Astrocyte (in vitro differentiated cells and primary cell): ENCODE data around the gene NR6A1. TPM values are rescaled to one million over a fixed set of nuclear protein-coding genes. Genes with fewer than 3 reads are reported as not detected.

Experiments
- DNase-seq: peaks from one replicate; pipeline ENCODE4 v3.0.0-alpha.2; 2010; ENCODE audit warnings: low read depth
- FAIRE-seq: peaks from 2 replicates; lab custom pipeline; 2011; peaks lifted over from hg19 to GRCh38; lab: Jason Lieb, UNC
- H2AFZ ChIP-seq: 2 replicates; pipeline ENCODE4 v1.6.0; 2012; ENCODE audit warnings: low read depth, low read length, inconsistent platforms
- H3K27ac ChIP-seq: 2 replicates; pipeline ENCODE4 v1.5.1; 2011; ENCODE audit warnings: low read depth, low read length, inconsistent platforms
- H3K27me3 ChIP-seq: 2 replicates; pipeline ENCODE4 v1.6.0; 2011; ENCODE audit warnings: low read length, inconsistent platforms; ENCODE audit not compliant: insufficient read depth
- H3K36me3 ChIP-seq: 2 replicates; pipeline ENCODE4 v1.5.1; 2011; ENCODE audit warnings: low read length, inconsistent platforms; ENCODE audit not compliant: insufficient read depth
- H3K4me1 ChIP-seq: 2 replicates; pipeline ENCODE4 v1.5.1; 2011; ENCODE audit warnings: low read length, inconsistent platforms; ENCODE audit not compliant: insufficient read depth
- H3K4me2 ChIP-seq: 2 replicates; pipeline ENCODE4 v1.6.0; 2012; ENCODE audit warnings: low read length, inconsistent platforms
- H3K4me3 ChIP-seq: 2 replicates; pipeline ENCODE4 v1.5.1; 2011; ENCODE audit warnings: low read depth, mild to moderate bottlenecking, low read length, inconsistent platforms; ENCODE audit not compliant: insufficient read depth
- H3K79me2 ChIP-seq: 2 replicates; pipeline ENCODE4 v1.6.0; 2012; ENCODE audit warnings: mild to moderate bottlenecking, low read length, inconsistent platforms; ENCODE audit not compliant: insufficient read depth
- H3K9ac ChIP-seq: 2 replicates; pipeline ENCODE4 v1.6.0; 2012; ENCODE audit warnings: mild to moderate bottlenecking, low read length, inconsistent platforms
- H3K9me3 ChIP-seq: 2 replicates; pipeline ENCODE4 v1.5.1; 2012; ENCODE audit warnings: low read depth, mild to moderate bottlenecking, low read length, inconsistent platforms; ENCODE audit not compliant: insufficient read depth
- H4K20me1 ChIP-seq: 2 replicates; pipeline ENCODE4 v1.6.0; 2012; ENCODE audit warnings: low read length, inconsistent platforms; ENCODE audit not compliant: insufficient read depth
- H3K27ac Mint-ChIP-seq: one replicate; pipeline ENCODE4 v1.8.0; 2021; ENCODE audit warnings: mild to moderate bottlenecking, mixed read lengths; ENCODE audit not compliant: unreplicated experiment
- H3K27me3 Mint-ChIP-seq: one replicate; pipeline ENCODE4 v1.8.0; 2021; ENCODE audit warnings: low read depth, mixed read lengths; ENCODE audit not compliant: unreplicated experiment
- H3K36me3 Mint-ChIP-seq: one replicate; pipeline ENCODE4 v1.8.0; 2021; ENCODE audit warnings: low read depth, mixed read lengths; ENCODE audit not compliant: unreplicated experiment
- H3K4me1 Mint-ChIP-seq: one replicate; pipeline ENCODE4 v1.8.0; 2021; ENCODE audit warnings: low read depth, mixed read lengths; ENCODE audit not compliant: unreplicated experiment
- H3K4me3 Mint-ChIP-seq: one replicate; pipeline ENCODE4 v1.8.0; 2021; ENCODE audit warnings: mild to moderate bottlenecking, moderate library complexity, mixed read lengths; ENCODE audit not compliant: unreplicated experiment
- H3K9me3 Mint-ChIP-seq: one replicate; pipeline ENCODE4 v1.8.0; 2021; ENCODE audit warnings: mild to moderate bottlenecking, mixed read lengths; ENCODE audit not compliant: unreplicated experiment
- EZH2 ChIP-seq: IDR thresholded peaks from 2 replicates; pipeline ENCODE4 v1.6.1; 2012; ENCODE audit warnings: mild to moderate bottlenecking, low read length, inconsistent platforms; ENCODE audit not compliant: insufficient read depth
- total RNA-seq: library from RNA; stranded (reverse); gene quantifications from 2 replicates; pipeline ENCODE4 v1.2.1, GENCODE V29; 2021
- TF ChIP-seq, protein P1 (sequence below): IDR thresholded peaks from 2 replicates; pipeline ENCODE4 v1.5.1; 2011; ENCODE audit warnings: low read depth, mild to moderate bottlenecking, inconsistent platforms, low read length, moderate library complexity; ENCODE audit not compliant: insufficient read depth

The NR6A1 gene
- total RNA-seq, 1 donor from 2014 or later: 20.8 TPM

DNA sequence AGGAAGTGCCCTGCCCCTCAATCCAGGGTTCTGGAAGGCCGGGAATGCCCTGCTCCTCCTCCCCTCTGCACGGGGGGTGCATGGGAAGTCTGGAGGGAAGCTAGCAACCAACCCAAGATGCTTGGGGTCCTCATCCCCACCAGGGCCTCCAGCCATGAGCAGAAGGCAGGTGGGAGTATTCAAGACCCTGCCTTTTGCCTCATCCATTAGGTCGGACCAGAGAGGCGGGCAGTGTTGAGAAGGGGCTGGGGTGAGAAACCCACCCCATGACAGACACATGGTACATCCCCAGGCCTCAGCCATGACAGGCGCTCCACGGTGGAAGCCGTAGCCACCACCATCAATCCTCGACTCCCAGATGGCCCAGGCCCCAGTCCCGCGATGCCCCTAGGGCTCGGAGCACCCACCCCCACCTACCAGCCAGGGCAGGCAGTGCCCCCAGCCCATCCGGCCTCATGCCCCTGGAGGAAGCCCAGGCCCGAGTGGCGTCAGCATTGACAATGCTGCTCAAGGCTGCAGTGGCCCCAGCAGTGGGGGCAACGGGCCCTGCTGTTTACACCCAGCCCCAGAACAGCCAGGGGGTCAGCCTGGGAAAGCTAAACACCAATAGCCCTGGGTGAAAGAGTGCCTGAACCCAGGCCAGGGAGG lies 272.5 kb downstream of the NR6A1 start:
- no peak overlapping the region for H3K4me3 Mint-ChIP-seq
- H3K9ac ChIP-seq: no peak overlapping the region
- FAIRE-seq: no peak
- no peaks in the 10 kb centered on the region for H3K4me1 ChIP-seq
- no peaks in the 10 kb centered on the region for H3K36me3 ChIP-seq
- H3K27me3 Mint-ChIP-seq: peaks cover 79% of the 10 kb centered on the region
- TF ChIP-seq, protein P1, sequence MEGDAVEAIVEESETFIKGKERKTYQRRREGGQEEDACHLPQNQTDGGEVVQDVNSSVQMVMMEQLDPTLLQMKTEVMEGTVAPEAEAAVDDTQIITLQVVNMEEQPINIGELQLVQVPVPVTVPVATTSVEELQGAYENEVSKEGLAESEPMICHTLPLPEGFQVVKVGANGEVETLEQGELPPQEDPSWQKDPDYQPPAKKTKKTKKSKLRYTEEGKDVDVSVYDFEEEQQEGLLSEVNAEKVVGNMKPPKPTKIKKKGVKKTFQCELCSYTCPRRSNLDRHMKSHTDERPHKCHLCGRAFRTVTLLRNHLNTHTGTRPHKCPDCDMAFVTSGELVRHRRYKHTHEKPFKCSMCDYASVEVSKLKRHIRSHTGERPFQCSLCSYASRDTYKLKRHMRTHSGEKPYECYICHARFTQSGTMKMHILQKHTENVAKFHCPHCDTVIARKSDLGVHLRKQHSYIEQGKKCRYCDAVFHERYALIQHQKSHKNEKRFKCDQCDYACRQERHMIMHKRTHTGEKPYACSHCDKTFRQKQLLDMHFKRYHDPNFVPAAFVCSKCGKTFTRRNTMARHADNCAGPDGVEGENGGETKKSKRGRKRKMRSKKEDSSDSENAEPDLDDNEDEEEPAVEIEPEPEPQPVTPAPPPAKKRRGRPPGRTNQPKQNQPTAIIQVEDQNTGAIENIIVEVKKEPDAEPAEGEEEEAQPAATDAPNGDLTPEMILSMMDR: no peak
- no peak for TF ChIP-seq EZH2
- H4K20me1 ChIP-seq: no peaks in the 10 kb centered on the region
- no peaks in the 10 kb centered on the region for H3K4me1 Mint-ChIP-seq
- no peaks in the 10 kb centered on the region for H3K9me3 ChIP-seq
- no peak overlapping the region for H2AFZ ChIP-seq
- H3K27ac ChIP-seq: no peak overlapping the region
- H3K36me3 Mint-ChIP-seq: peaks cover 2% of the 10 kb centered on the region
- H3K4me3 ChIP-seq: no peak overlapping the region
- H3K27ac Mint-ChIP-seq: no peak overlapping the region
- no peak overlapping the region for H3K4me2 ChIP-seq
- no peaks in the 10 kb centered on the region for H3K9me3 Mint-ChIP-seq
- peaks cover 38% of the 10 kb centered on the region for H3K27me3 ChIP-seq
- DNase-seq: no peak
- no peaks in the 10 kb centered on the region for H3K79me2 ChIP-seq

DNA sequence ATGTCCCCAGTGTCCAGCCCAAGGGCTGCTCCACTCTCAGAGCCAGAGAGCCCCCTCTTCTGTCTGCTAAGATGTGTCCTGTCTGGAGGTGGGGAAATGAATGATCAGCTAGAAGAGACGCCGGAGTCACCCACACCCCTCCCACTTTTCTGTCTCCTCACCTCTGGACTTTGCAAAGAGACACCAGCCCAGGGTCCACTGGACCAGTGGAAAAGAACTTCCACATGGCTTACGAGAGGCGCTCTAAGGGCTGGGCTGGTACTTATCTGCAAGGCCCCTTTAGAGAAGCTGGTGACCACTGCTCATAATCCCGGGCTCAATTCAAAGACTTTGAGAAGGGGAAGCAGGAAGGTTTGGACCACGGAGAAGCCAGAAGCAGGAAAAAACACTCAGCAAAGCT lies 273.1 kb downstream of the NR6A1 start:
- H3K27me3 ChIP-seq: peaks cover 32% of the 10 kb centered on the region
- H3K79me2 ChIP-seq: no peaks in the 10 kb centered on the region
- DNase-seq (no peak), FAIRE-seq (no peak)
- H3K4me3 ChIP-seq: no peak overlapping the region
- H3K9ac ChIP-seq: no peak overlapping the region
- no peak overlapping the region for H3K4me3 Mint-ChIP-seq
- H3K36me3 Mint-ChIP-seq: peaks cover 2% of the 10 kb centered on the region
- H3K9me3 Mint-ChIP-seq: no peaks in the 10 kb centered on the region
- H3K9me3 ChIP-seq: no peaks in the 10 kb centered on the region
- H3K27me3 Mint-ChIP-seq: peaks cover 77% of the 10 kb centered on the region
- H3K4me1 Mint-ChIP-seq: no peaks in the 10 kb centered on the region
- H3K4me2 ChIP-seq: no peak overlapping the region
- H3K27ac ChIP-seq: no peak overlapping the region
- no peak overlapping the region for H3K27ac Mint-ChIP-seq
- no peak overlapping the region for H2AFZ ChIP-seq
- no peaks in the 10 kb centered on the region for H3K4me1 ChIP-seq
- H3K36me3 ChIP-seq: no peaks in the 10 kb centered on the region
- H4K20me1 ChIP-seq: no peaks in the 10 kb centered on the region
- TF ChIP-seq, protein P1: no peak
- TF ChIP-seq EZH2: no peak

DNA sequence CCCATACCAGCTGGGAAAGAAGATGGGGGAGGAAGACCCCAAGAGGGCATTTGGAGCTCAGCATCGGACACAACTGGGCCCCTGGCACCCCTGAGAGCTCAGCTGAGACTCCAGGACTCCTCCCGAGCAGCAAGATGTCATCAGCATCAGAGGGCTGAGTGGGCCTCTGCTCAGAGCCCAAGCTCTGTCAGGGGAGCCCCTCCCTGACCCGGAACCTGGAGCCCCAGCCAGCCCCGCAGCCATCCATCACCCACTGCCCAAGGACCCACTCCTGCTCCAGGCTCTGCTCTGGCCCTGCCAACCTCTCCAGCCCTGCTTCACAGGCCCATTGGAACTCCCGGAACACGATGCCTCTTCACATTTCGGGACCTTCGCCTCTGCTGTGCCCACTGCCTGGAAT lies 273.7 kb downstream of the NR6A1 start:
- H3K4me3 Mint-ChIP-seq: no peak overlapping the region
- H3K4me1 Mint-ChIP-seq: no peaks in the 10 kb centered on the region
- Histone ChIP-seq H3K9ac (no peak overlapping the region), H3K4me1 (no peaks in the 10 kb centered on the region), H3K4me3 (no peak overlapping the region), H3K36me3 (no peaks in the 10 kb centered on the region), H3K27ac (no peak overlapping the region), H2AFZ (no peak overlapping the region), H4K20me1 (no peaks in the 10 kb centered on the region), H3K27me3 (peaks cover 28% of the 10 kb centered on the region), H3K4me2 (no peak overlapping the region), H3K79me2 (no peaks in the 10 kb centered on the region), H3K9me3 (no peaks in the 10 kb centered on the region)
- no peak for TF ChIP-seq EZH2
- TF ChIP-seq, protein P1: no peak
- H3K27ac Mint-ChIP-seq: peak overlapping the region; percentile 7
- H3K27me3 Mint-ChIP-seq: peaks cover 74% of the 10 kb centered on the region
- FAIRE-seq (no peak), DNase-seq (no peak)
- H3K9me3 Mint-ChIP-seq: no peaks in the 10 kb centered on the region
- H3K36me3 Mint-ChIP-seq: peaks cover 2% of the 10 kb centered on the region
